ENCODE results near the gene MGST2. TPM values are rescaled to one million over a fixed set of nuclear protein-coding genes. Genes with fewer than 3 reads are reported as not detected.

MGST2 gene
- polyA plus RNA-seq, 1 experiment = 10.0 TPM

DNA sequence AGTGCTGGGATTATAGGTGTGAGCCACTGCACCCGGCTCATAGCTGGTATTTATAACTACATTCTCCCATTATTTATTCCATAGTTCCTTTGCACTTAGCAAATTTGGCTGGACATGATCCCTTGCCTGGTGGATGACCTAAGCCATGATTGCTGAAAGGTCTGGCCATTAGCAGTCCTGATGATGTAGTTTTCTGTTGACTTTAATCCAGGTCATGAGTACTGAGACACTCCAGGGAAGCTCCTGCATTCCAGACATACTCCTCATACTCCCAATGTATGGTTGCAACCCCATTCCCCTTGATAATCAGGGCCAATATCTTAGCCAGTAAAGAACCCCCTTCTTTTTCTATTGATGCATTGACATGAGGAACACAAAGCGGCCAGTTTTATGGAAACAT is 24.4 kb upstream of the MGST2 start:
- TF ChIP-seq, protein P1, sequence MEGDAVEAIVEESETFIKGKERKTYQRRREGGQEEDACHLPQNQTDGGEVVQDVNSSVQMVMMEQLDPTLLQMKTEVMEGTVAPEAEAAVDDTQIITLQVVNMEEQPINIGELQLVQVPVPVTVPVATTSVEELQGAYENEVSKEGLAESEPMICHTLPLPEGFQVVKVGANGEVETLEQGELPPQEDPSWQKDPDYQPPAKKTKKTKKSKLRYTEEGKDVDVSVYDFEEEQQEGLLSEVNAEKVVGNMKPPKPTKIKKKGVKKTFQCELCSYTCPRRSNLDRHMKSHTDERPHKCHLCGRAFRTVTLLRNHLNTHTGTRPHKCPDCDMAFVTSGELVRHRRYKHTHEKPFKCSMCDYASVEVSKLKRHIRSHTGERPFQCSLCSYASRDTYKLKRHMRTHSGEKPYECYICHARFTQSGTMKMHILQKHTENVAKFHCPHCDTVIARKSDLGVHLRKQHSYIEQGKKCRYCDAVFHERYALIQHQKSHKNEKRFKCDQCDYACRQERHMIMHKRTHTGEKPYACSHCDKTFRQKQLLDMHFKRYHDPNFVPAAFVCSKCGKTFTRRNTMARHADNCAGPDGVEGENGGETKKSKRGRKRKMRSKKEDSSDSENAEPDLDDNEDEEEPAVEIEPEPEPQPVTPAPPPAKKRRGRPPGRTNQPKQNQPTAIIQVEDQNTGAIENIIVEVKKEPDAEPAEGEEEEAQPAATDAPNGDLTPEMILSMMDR (IDR thresholded peaks at IDR 0.05; ENCODE audit: insufficient read depth, low read depth, low read length) = no peak
- no peak for DNase-seq (ENCODE audit: low read depth)
- POLR2A ChIA-PET = interaction anchor here (0.7 kb wide), 1 partner anchor 25 kb away, joined by 9 read pairs; no protein-coding TSS in a partner anchor
- CTCF ChIA-PET = interaction anchor here (1.0 to 2.5 kb wide), 6 partner anchors 10 to 38 kb away, joined by 3 to 13 read pairs (median 4); no protein-coding TSS in a partner anchor
- no peak overlapping the region for H3K4me3 ChIP-seq (ENCODE audit: low read depth, low read length)
- no peaks in the 10 kb centered on the region for H3K36me3 ChIP-seq (ENCODE audit: control insufficient read depth, insufficient read depth, low read length)
- peaks cover 2% of the 10 kb centered on the region for H3K27me3 ChIP-seq (ENCODE audit: control insufficient read depth, insufficient read depth, low read length)

DNA sequence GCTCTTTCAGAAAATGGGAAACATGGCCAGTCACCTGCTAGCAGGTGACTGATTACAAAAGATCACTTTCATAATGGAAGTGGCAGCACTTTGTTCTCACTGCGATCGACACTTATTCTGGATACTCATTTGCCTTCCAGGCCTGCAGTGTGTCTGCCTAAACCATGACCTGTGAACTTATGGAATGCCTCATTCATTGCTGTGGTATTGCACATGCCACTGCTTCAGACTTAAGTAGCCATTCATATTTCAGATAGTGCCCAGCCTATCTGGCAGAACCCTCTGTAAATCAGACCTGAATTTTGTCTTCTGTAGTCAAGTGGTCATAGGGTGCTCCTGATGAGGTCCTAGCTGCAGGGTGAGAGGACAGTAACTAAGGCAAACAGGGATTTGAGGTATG is 23.3 kb upstream of the MGST2 start:
- ChIA-PET CTCF (interaction anchor here (0.6 to 2.4 kb wide), 6 partner anchors 9 to 39 kb away, joined by 3 to 12 read pairs (median 6); no protein-coding TSS in a partner anchor), POLR2A (no interaction called here)
- DNase-seq (ENCODE audit: low read depth) = no peak
- no peaks in the 10 kb centered on the region for H3K36me3 ChIP-seq (ENCODE audit: control insufficient read depth, insufficient read depth, low read length)
- H3K27me3 ChIP-seq (ENCODE audit: control insufficient read depth, insufficient read depth, low read length) = peaks cover 2% of the 10 kb centered on the region
- H3K4me3 ChIP-seq (ENCODE audit: low read depth, low read length) = no peak overlapping the region
- TF ChIP-seq, protein P1 (IDR thresholded peaks at IDR 0.05; ENCODE audit: insufficient read depth, low read depth, low read length) = no peak

DNA sequence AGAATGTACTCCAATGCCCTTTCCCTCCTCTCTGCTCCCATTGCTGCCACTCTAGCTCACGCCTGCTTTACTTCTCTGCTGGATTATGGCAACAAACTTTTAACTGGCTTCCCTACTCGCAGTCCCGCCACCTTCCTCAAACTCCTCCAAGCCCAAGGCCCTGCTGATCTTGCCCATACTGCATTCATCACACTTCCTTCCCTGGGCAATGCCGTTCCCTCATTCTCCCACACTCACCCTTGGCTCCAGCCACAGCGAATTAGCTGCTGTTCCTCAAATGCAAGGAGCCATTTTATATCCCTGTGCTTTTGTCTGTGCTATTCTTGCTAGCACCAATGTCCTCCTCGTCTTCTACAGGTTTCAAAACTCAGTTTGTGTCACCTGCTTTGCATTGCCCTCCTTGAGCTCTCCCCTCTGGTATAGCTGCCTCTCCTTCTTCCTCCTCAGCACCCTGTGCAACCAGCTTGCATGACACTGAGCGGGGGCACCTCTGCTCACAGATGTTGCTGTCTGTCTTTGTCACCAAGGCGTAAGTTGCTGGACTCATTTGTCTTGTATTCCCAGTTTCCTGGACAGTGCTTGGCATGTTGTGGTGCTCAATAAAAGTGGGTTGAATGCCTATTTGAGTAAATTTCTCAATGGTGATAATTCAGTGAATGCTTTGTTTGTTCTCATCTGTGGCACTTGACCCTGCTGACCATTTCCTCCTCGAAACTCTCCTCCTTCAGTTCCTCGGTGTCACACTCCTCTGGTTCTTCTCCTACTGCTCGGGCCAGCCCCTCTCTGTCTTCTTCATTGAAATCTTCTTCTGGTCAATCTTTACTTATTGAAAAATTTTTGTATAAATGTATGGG is 22.4 kb upstream of the MGST2 start:
- POLR2A ChIA-PET = no interaction called here
- Histone ChIP-seq H3K36me3 (ENCODE audit: control insufficient read depth, insufficient read depth, low read length) (no peaks in the 10 kb centered on the region), H3K27me3 (ENCODE audit: control insufficient read depth, insufficient read depth, low read length) (peaks cover 2% of the 10 kb centered on the region), H3K4me3 (ENCODE audit: low read depth, low read length) (no peak overlapping the region)
- TF ChIP-seq, protein P1 (IDR thresholded peaks at IDR 0.05; ENCODE audit: insufficient read depth, low read depth, low read length) = no peak
- CTCF ChIA-PET = interaction anchor here (2.2 to 2.4 kb wide), 3 partner anchors 8 to 40 kb away, joined by 7 to 12 read pairs (median 7); no protein-coding TSS in a partner anchor
- no peak for DNase-seq (ENCODE audit: low read depth)

DNA sequence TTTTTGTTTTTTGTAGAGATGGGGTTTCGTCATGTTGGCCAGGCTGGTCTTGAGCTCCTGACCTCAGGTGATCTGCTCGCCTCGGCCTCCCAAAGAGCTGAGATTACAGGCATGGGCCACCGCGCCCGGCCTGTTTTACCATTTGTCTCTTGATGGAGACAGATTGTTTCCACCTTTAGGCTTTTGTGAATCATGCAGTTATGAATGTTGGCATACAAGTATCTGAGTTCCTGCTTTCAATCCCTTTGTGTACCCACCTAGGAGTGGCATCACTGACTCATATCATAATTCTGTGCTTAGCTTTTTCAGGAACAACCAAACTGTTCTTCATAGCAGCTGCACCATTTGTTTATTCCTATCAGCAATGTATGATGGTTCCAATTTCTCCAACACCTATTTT is 20.2 kb upstream of the MGST2 start:
- TF ChIP-seq, protein P1 (IDR thresholded peaks at IDR 0.05; ENCODE audit: insufficient read depth, low read depth, low read length) = no peak
- Histone ChIP-seq H3K36me3 (ENCODE audit: control insufficient read depth, insufficient read depth, low read length) (no peaks in the 10 kb centered on the region), H3K27me3 (ENCODE audit: control insufficient read depth, insufficient read depth, low read length) (no peaks in the 10 kb centered on the region), H3K4me3 (ENCODE audit: low read depth, low read length) (no peak overlapping the region)
- ChIA-PET POLR2A (no interaction called here), CTCF (interaction anchor here (1.8 kb wide), 2 partner anchors 26 to 42 kb away, joined by 4 to 8 read pairs; no protein-coding TSS in a partner anchor)
- DNase-seq (ENCODE audit: low read depth) = no peak

DNA sequence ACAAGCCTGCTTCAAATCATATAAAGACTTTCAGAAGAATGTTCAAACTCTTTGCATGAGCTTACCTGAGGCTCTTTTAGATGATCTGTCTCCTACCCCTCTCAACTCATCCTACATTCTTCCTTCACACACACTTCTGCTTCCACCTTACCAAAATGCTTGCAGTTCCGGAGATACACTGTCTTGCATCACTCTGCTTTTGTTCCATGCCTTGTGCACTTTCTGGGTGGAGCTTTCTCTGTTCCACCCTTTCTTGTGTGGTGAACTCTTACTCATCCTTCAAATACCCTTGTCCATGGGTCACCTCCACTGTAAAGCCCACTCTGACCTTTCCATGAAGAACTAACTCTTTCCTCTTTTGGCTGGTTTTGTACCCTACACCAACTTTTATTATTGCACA is 18.4 kb upstream of the MGST2 start:
- POLR2A ChIA-PET = no interaction called here
- no peak overlapping the region for H3K4me3 ChIP-seq (ENCODE audit: low read depth, low read length)
- TF ChIP-seq, protein P1 (IDR thresholded peaks at IDR 0.05; ENCODE audit: insufficient read depth, low read depth, low read length) = no peak
- no peaks in the 10 kb centered on the region for H3K36me3 ChIP-seq (ENCODE audit: control insufficient read depth, insufficient read depth, low read length)
- CTCF ChIA-PET = interaction anchor here (1.8 kb wide), 1 partner anchor 44 kb away, joined by 8 read pairs; no protein-coding TSS in a partner anchor
- no peak for DNase-seq (ENCODE audit: low read depth)
- H3K27me3 ChIP-seq (ENCODE audit: control insufficient read depth, insufficient read depth, low read length) = no peaks in the 10 kb centered on the region
